Testis (tissue), 3 donors: Measurements from ENCODE around the gene B4GALNT1. TPM values are rescaled to one million over a fixed set of nuclear protein-coding genes. Genes with fewer than 3 reads are reported as not detected.
"Not testable (repeated sequence)": the region's sequence is repeated elsewhere in the genome, so short reads cannot be mapped to it uniquely, and the experiment has no call there.

ENCODE experiments used
- DNase-seq: peaks from one replicate; pipeline ENCODE4 v3.0.0-alpha.2; 2019
- H3K27ac ChIP-seq, 2 donors: fragments of 200-600 bp; sonication (generic); one replicate each; pipeline ENCODE4 v1.5.1; 2019
- H3K27me3 ChIP-seq: fragments of 200-600 bp; sonication (generic); one replicate; pipeline ENCODE4 v1.5.1; 2019
- H3K36me3 ChIP-seq: fragments of 200-600 bp; sonication (generic); one replicate; pipeline ENCODE4 v1.5.1; 2017; ENCODE audit warnings: low read depth; ENCODE audit errors: missing control alignments
- H3K4me1 ChIP-seq: fragments of 200-600 bp; sonication (generic); one replicate; pipeline ENCODE4 v1.5.1; 2019
- H3K4me3 ChIP-seq, 2 donors: fragments of 200-600 bp; sonication (generic); one replicate each; pipeline ENCODE4 v1.5.1; 2017 to 2019
- H3K9me3 ChIP-seq: fragments of 200-600 bp; sonication (generic); one replicate; pipeline ENCODE4 v1.5.1; 2017
- POLR2A ChIP-seq: fragments of 450-650 bp; IDR thresholded peaks from one replicate; pipeline ENCODE4 v1.6.1; 2017; ENCODE audit warnings: antibody characterized with exemption, mild to moderate bottlenecking, moderate library complexity
- WGBS, 2 donors: methylation state at CpG; one replicate each; pipeline ENCODE4 v1.1.5; 2018; 5-methylcytosine and 5-hydroxymethylcytosine counted together
- intact Hi-C: fragments of 100-400 bp; cut with DNase I; formaldehyde crosslinking; loops from one replicate; pipeline ENCODE4 v1.15.1; 2023; ENCODE audit warnings: low total_unique reads
- polyA plus RNA-seq: library from polyadenylated mRNA; stranded (reverse); fragments of 350-450 nt; fragmentation: Illumina TruSeq; extraction: RNeasy Lipid Tissue Mini Kit (QIAGEN cat#74804); gene quantifications from one replicate; pipeline ENCODE4 v1.2.3, GENCODE V29; 2014; ENCODE audit warnings: low read depth, low replicate concordance; ENCODE audit not compliant: insufficient read depth
- total RNA-seq, 2 donors: library from RNA; depleted of rRNA; stranded (reverse); fragments of >200 nt; gene quantifications; one replicate each; pipeline ENCODE4 v1.2.3, GENCODE V29; 2016
- TF ChIP-seq, protein P1 (sequence below), 3 experiments: fragments of 450-650 bp in 2 of 3; fragments of 200-600 bp in 1 of 3; sonication (generic) in 1 of 3; IDR thresholded peaks; one replicate each; pipeline ENCODE4 v1.5.1; 2016 to 2019; ENCODE audit warnings: antibody characterized with exemption in 3 of 3, mild to moderate bottlenecking in 2 of 3, moderate library complexity in 1 of 3

Gene B4GALNT1
- total and polyA plus RNA-seq, 3 donors from 2014 or later: 1.8 to 3.2 (median 2.3) TPM

DNA sequence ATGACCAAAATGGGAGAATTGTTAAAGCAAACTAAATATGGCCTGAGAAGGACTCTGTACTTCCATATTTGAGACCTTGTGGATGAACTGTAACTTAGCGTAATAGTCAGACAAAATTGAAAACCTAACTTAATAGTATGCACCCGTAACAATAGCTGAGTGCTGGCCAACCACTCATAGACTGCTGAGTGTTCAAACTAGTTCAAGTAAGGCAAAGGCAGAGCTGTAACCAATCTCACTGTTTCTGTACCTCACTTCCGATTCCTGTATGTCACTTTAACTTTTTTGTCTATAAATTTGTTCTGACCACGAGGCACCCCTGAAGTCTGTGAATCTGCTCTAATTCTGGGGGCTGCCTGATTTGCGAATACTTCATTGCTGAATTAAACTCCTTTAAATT is 33.9 kb upstream of the B4GALNT1 start:
- WGBS, 2 donors: 77 to 88% methylated on average over 5 of the region's 5 CpGs
- DNase-seq: no peak
- intact Hi-C loops: no loop called here
- Histone ChIP-seq H3K36me3 (no peaks in the 10 kb centered on the region), H3K4me3 (no peak overlapping the region), H3K27me3 (no peaks in the 10 kb centered on the region), H3K27ac (no peak overlapping the region), H3K4me1 (no peaks in the 10 kb centered on the region), H3K9me3 (no peaks in the 10 kb centered on the region)
- TF ChIP-seq, protein P1, sequence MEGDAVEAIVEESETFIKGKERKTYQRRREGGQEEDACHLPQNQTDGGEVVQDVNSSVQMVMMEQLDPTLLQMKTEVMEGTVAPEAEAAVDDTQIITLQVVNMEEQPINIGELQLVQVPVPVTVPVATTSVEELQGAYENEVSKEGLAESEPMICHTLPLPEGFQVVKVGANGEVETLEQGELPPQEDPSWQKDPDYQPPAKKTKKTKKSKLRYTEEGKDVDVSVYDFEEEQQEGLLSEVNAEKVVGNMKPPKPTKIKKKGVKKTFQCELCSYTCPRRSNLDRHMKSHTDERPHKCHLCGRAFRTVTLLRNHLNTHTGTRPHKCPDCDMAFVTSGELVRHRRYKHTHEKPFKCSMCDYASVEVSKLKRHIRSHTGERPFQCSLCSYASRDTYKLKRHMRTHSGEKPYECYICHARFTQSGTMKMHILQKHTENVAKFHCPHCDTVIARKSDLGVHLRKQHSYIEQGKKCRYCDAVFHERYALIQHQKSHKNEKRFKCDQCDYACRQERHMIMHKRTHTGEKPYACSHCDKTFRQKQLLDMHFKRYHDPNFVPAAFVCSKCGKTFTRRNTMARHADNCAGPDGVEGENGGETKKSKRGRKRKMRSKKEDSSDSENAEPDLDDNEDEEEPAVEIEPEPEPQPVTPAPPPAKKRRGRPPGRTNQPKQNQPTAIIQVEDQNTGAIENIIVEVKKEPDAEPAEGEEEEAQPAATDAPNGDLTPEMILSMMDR (IDR thresholded peaks at IDR 0.05): no peak
- no peak for TF ChIP-seq POLR2A

DNA sequence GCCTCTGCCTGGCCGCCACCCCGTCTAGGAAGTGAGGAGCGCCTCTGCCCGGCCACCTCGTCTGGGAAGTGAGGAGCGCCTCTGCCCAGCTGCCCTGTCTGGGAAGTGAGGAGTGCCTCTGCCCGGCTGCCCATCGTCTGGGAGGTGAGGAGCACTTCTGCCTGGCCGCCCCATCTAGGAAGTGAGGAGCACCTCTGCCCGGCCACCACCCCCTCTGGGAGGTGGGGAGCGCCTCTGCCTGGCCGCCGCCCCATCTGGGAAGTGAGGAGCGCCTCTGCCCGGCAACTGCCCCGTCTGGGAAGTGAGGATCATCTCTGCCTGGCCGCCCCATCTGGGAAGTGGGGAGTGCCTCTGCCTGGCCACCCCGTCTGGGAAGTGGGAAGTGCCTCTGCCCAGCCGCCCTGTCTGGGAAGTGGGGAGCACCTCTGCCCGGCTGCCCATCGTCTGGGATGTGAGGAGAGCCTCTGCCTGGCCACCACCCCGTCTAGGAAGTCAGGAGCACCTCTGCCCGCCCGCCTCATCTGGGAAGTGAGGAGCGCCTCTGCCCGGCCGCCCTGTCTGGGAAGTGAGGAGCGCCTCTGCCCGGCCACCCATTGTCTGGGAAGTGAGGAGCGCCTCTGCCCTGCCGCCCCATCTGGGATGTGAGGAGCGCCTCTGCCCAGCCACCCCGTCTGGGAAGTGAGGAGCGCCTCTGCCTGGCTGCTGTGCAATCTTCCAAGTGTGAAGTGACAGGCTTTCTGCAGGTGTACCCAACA is 32.2 kb upstream of the B4GALNT1 start:
- H3K4me3 ChIP-seq, H3K27me3 ChIP-seq, H3K4me1 ChIP-seq, intact Hi-C loops, H3K9me3 ChIP-seq, H3K27ac ChIP-seq, DNase-seq, H3K36me3 ChIP-seq: not testable (repeated sequence)
- 78 to 87% methylated on average over 7 to 34 of the region's 34 CpGs for WGBS, 2 donors

DNA sequence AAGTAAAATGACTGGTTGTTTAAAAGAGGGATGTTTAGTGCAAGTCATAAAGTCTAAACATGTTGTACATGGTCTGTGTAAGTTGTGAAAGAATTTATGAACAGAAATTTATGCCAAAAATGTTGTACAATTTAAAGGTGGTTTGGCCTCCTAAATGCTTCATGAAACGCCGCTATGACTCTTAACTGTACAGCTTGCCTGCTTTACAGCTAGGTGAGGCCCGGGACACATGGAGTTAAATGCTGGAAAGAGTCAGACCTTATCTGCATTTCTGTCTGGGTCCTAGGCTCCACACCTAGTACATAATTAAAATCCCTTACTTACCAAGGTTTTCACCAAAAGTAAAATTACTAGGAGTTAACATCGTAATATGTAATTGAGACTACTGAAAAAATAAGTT is 28.4 kb upstream of the B4GALNT1 start:
- 86 to 91% methylated on average over 4 of the region's 4 CpGs for WGBS, 2 donors
- Histone ChIP-seq H3K4me1 (no peaks in the 10 kb centered on the region), H3K27me3 (no peaks in the 10 kb centered on the region), H3K4me3 (no peak overlapping the region), H3K27ac (no peak overlapping the region), H3K36me3 (no peaks in the 10 kb centered on the region), H3K9me3 (no peaks in the 10 kb centered on the region)
- no peak for TF ChIP-seq POLR2A
- TF ChIP-seq, protein P1 (IDR thresholded peaks at IDR 0.05): no peak
- no peak for DNase-seq
- intact Hi-C loops: no loop called here

DNA sequence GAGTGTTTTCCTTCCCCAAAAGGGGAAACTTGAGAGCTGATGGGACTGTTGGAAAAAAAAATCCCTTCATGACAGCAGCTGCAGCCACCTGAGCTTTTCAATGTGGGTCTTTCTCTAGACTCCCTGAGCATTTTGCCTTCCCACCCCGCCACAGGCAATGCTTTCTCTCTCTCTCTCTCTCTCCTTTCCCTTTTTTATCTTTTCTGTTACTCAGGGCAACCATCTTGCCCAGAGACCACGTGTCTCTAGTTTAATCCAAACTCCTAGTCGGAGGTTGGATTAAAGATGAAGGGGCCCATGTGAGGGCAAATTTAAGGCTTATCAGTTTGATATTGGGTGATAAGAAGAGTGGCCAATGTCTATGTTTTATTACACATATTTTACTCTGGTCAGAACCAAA is 25.9 kb upstream of the B4GALNT1 start:
- 68 to 69% methylated on average over 3 of the region's 3 CpGs for WGBS, 2 donors

DNA sequence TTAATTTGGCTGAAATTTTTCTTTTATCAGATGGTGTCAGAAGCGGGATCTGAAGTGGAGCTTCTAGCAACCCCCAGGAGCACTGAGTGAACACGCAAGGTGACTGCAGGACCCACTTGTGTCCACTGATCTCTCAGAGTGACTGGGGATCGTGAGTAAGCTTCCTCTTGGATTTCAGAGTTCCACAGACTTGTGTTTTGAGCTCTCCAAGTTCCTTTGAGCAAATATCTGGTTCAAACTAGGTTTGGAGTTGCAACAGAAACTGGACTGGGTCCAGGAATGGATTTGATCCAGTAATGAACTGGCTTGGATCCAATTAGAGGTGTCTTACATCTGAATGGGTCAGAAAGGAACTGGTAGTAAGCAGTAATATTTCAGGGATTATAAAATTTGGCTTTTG is 24.7 kb upstream of the B4GALNT1 start:
- H3K4me3 ChIP-seq: no peak overlapping the region
- TF ChIP-seq, protein P1 (IDR thresholded peaks at IDR 0.05): no peak
- no peak for TF ChIP-seq POLR2A
- WGBS, 2 donors: 52 to 60% methylated on average over 3 of the region's 3 CpGs
- no peaks in the 10 kb centered on the region for H3K27me3 ChIP-seq
- DNase-seq: no peak
- H3K9me3 ChIP-seq: no peaks in the 10 kb centered on the region
- H3K4me1 ChIP-seq: no peaks in the 10 kb centered on the region
- no peaks in the 10 kb centered on the region for H3K36me3 ChIP-seq
- intact Hi-C loops: no loop called here
- H3K27ac ChIP-seq: no peak overlapping the region

More for the DNA sequence above, 25.9 kb upstream of the B4GALNT1 start:
- intact Hi-C loops: no loop called here
- no peak for DNase-seq
- TF ChIP-seq, protein P1 (IDR thresholded peaks at IDR 0.05): no peak
- no peak for TF ChIP-seq POLR2A
- Histone ChIP-seq H3K27ac (no peak overlapping the region), H3K36me3 (no peaks in the 10 kb centered on the region), H3K4me3 (no peak overlapping the region), H3K4me1 (no peaks in the 10 kb centered on the region), H3K9me3 (no peaks in the 10 kb centered on the region), H3K27me3 (no peaks in the 10 kb centered on the region)

DNA sequence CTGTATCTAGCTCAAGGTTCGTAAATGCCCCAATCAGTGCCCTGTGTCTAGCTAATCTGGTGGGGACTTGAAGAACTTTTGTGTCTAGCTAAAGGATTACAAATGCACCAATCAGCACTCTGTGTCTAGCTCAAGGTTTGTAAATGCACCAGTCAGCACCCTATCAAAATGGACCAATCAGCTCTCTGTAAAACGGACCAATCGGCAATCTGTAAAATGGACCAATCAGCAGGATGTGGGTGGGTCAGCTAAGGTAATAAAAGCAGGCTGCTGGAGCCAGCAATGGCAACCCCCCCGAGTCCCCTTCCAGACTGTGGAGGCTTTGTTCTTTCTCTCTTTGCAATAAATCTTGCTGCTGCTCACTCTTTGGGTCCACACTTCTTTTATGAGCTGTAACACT is 23.4 kb upstream of the B4GALNT1 start:
- WGBS, 2 donors: 70 to 80% methylated on average over 4 of the region's 4 CpGs
- H3K4me3 ChIP-seq, intact Hi-C loops, H3K9me3 ChIP-seq, H3K36me3 ChIP-seq, H3K27me3 ChIP-seq, H3K4me1 ChIP-seq, H3K27ac ChIP-seq, DNase-seq: not testable (repeated sequence)
